Fibroblast of peridontal ligament (primary cell): Measurements from ENCODE around the gene ZNF837.
"Not testable (repeated sequence)": the region's sequence is repeated elsewhere in the genome, so short reads cannot be mapped to it uniquely, and the experiment has no call there.

ENCODE experiments used
- DNase-seq: peaks from one replicate; pipeline ENCODE4 v3.0.0-alpha.2; 2010; ENCODE audit errors: extremely low read depth

Gene ZNF837

GRCh38 chr19:58351558-58351878 is 29.3 kb downstream of the ZNF837 start:
- no peak for DNase-seq

DNA sequence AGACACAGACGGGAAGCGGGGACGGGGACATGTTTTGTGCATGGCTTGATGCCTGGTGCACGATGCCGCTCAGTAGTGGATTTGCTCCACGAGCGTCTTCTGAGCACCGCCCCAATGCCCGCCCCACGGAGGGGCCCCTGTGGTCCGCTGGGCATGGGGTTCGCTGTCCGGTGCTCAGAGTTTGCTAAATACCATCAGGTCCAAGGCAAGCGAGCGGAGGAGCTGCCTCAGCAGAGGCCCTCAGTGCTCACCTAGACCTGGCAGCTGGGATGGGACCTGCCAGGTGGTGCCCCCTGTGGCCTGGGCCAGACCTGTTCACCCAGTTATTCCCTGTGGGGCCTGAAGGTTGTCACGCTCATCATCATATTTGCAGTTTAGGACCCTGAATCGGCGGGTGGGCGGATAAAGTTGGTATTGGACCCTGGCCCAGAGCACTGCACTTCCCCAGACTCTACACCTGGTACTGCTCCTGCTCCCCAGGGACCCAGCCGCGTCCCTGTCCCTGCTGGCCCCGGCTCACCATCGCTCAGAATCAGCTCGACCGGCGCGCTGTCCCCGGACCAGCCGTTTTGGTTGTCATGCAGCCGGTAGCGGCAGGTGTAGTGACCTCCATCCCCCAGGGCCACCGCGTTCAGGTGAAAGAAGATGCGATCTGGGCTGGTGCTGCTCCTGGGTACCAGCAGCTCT is 29.8 kb downstream of the ZNF837 start:
- no peak for DNase-seq

DNA sequence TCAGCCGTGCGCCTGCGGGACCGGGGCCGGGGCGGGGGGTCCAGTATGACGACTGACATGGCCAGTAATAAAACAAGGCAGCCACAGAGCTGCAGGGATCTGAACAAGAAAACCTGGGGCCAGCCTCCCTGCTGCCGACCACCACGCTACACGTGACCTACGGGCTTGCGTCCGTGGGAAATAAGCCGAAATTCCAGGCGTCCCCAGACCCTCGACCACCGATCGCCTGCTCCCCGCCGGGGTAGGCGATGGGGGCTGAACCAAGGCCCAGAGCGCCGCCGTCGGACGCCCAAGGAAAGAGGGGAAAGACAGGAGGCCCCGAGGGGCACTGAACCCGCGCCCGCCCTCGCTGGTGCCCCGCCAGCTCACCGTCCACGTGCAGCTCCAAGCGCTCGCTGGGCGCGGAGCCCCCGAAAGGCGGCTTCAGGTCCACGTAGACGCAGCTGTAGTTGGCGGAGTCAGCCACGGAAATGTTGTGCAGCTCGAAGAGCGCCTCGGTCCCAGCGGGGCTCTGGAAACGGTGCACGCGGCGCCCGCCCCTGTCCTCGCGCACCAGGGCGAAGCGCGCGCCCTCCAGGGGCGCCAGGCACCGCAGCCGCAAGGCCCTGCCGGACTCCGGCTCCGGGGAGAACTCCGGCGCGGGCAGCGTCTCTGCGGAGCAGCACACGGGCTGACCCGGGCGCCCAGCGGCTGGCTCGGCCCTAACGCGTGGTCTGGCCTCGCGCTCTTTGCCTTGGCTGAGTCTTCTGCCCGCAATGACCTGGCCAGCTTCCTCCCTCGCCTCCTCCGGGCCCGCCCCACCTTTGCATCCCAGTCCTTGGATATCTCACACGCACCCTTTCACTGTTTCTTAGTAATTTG is 30.6 kb downstream of the ZNF837 start:
- DNase-seq: no peak

DNA sequence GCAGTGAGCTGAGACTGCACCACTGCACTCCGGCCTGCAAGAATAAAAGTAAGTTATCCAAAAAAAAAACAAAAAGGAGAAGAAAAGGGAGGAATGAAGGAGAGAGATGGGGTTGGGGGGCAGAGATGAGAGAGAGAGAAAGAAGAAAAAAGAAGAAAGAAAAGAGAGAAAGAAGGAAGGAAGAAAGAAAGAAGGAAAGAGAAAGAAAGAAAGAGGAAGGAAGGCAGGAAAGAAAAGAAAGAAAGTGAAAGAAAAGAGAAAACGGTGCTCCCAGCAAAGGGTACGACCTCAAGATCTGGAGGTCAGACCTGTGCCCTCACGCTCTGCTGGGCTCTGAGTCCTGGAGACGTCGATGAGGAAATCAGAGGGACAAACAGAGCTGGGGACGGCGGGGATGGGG is 31.2 kb downstream of the ZNF837 start:
- no peak for DNase-seq

GRCh38 chr19:58348080-58348479 is 32.8 kb downstream of the ZNF837 start:
- DNase-seq: not testable (repeated sequence)

DNA sequence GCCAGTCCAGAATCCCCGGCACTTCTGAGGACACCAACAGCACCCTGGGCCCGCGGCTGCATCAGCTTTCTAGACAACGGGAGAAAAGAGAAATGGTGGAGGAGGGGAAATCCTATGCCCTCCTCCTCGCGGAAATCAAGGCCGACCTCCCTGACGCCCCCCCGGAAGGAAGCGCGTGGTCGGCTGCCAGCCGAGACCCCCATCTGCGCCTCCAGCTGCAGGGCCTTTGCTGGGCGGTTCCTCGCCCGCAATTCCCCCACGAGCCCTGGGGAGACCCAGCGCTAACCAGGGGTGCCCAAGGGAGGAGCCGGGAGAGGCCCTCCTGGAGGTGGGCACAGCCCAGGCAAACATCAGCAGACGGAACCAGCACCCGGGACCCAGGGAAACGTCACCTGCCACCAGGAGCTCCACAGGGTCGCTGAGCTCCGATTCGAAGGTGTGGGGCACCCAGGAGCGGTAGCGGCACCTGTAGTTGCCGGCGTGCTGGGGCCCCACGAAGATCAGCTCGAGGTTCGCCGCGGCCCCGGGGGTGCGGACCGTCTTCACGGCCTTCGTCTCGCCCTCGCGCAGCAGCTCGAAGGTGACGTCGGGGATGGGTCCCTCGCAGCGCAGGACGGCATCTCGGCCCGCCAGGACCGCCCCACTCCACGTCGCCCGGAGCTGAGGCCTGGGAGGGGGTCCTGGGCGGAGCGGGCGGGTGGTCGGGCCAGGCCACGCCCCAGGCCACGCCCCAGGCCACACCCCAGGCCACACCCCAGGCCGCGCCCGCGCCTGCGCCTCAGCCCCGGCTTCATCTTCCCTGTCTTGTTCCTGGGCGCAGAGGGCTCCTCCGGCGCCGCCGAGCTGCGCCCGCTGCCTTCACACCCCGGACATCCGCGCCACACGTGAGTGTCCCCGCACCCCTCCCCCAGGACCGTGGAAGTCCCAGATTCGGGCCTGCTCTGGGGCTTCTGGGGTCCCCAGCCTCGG is 33.6 kb downstream of the ZNF837 start:
- peak; percentile 51 for DNase-seq

- DNase-seq: no peak
Measured at GRCh38 chr19:58345558-58345957, 35.3 kb downstream of the ZNF837 start.

- no peak for DNase-seq
Measured at GRCh38 chr19:58338825-58339558, 41.8 kb downstream of the ZNF837 start.

DNA sequence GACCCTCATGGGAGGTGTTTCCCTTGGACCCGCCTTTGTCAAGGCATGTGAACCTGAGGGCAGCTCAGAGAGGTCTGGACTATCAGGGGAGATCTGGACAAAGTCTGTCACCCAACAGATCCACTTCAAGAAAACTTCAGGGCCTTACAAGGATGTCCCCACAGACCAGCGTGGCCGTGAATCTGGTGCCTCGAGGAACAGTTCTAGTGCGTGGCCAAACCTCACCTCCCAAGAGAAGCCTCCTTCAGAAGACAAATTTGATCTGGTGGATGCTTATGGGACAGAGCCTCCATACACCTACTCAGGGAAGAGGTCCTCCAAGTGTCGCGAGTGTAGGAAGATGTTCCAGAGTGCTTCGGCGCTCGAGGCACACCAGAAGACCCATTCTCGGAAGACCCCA is 42.5 kb downstream of the ZNF837 start:
- no peak for DNase-seq

DNA sequence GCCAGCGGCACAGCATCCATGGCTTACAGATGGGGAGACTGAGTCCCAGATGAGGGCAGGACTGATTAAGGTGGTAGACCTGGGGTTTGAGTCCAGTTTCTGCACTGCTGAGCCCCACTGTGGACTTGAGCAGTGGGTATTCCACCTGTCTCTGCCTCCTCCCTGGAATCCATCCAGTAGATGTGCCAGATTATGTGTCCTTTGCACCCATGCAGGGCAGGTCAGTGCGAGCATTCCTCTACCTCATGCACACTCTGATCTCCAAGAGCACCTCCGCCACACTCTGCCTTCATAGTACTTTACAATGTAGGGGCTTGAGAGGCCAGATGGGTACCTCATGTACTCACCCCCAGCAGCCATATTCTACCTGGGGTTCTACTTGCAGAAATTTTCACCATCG is 44.0 kb downstream of the ZNF837 start:
- no peak for DNase-seq

GRCh38 chr19:58336216-58336615 is 44.6 kb downstream of the ZNF837 start:
- DNase-seq: no peak

DNA sequence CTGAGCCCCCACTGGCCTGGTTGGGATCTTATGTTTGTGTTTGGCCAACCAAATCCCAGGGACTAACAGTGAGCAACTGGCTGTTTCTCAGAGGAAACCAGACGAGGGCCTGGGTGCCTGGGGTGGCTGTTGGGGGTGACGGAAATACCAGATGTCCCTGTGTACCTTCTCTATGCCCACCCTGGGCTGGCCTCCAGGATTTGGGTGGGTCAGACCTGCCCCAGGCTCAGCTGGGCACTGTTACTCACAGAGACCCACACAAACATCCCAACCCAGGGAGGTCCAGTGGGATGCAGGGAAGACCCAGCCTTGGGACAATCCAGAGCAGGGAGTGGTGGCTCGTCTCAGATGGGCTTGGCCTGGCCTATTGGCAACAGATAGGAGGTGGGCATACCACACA is 45.2 kb downstream of the ZNF837 start:
- no peak for DNase-seq

DNA sequence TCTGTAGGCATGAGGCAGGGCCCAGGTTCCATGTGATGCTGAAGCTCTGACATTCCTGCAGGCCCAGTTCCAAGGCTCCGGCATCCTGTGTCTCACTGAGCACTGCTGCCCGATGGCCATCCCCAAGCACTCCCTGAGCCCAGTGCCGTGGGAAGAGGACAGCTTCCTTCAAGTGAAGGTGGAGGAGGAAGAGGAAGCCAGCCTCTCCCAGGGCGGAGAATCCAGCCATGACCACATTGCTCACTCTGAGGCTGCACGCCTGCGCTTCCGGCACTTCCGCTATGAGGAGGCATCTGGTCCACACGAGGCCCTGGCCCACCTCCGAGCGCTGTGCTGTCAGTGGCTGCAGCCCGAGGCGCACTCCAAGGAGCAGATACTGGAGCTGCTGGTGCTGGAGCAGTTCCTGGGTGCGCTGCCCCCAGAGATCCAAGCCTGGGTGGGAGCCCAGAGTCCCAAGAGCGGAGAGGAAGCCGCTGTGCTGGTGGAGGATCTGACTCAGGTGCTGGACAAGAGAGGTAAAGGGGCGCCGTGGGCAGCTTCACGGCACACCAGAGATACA is 46.1 kb downstream of the ZNF837 start:
- no peak for DNase-seq

GRCh38 chr19:58332697-58333096 is 48.1 kb downstream of the ZNF837 start:
- DNase-seq: no peak

DNA sequence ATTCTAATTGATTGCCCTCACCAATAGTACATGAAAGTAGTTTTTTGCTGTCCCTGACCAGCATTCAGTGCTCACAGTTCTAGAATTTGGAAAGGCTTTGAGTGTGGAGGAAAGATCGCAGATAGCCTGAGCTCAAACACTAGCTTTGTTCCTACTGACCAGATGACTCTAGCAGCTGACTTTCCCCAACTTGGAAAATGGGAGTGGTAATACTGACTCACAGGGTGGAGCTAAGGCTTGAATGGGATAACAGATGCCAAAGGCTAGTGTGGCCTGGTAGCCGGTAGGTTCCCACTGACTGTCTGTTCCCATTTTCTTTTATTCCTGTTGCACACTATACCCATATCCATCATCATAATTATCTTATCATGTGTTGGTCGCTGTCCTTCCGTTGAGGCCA is 50.4 kb downstream of the ZNF837 start:
- DNase-seq: peak; percentile 75

GRCh38 chr19:58328999-58329398 is 51.8 kb downstream of the ZNF837 start:
- no peak for DNase-seq

GRCh38 chr19:58326914-58327726 is 53.7 kb downstream of the ZNF837 start, which contains the start of gene ZSCAN22:
Gene ZSCAN22, plus strand, starts transcription at chr19:58326994. Its CDS starts 7,809 bp downstream, at chr19:58334803.
- peak; percentile 94 for DNase-seq

DNA sequence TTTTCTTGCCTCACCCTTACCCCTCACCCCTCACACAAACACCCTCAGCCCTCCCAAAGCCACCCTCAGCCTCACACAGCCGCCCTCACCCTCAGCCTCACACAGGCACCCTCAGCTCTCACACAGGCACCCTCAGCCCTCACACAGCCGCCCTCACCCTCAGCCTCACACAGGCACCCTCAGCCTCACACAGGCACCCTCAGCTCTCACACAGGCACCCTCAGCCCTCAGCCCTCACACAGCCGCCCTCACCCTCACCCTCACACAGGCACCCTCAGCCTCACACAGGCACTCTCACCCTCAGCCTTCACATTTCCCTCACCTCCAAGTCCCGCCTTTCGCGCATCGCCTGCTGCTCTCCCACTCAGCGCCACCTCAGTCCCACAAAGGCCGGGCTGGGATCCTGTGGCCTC is 54.3 kb downstream of the ZNF837 start:
- DNase-seq: no peak

DNA sequence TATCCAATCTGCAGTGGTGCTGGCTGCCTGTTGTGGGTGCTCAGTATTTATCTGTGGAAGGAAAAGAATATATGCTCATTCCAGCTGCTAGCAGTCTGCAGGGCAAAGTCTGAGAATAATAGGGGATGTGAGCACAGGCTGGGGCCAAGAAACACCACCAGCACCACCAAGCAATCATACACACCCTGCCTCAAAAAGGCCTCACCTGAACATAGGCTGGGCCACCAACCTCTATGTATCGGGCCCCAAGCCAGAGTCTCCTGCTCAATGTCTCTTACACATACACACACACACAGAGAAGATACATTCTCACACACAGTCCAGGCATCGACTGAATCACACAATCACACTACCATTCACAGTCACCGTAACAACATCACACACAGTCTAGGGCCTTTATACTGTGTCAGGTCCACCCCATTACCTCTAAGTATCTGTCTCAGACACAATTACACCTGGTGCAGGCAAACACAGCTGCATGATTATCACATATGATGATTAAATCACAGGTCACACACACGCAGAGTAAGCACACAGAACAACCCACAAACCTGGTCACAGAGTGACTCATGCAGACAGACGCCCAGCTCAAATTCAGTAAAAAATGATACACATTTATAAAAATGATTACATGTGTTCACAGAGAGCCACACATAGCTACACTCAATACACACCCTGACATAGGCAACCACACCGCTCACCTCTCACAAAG is 55.4 kb downstream of the ZNF837 start:
- no peak for DNase-seq

DNA sequence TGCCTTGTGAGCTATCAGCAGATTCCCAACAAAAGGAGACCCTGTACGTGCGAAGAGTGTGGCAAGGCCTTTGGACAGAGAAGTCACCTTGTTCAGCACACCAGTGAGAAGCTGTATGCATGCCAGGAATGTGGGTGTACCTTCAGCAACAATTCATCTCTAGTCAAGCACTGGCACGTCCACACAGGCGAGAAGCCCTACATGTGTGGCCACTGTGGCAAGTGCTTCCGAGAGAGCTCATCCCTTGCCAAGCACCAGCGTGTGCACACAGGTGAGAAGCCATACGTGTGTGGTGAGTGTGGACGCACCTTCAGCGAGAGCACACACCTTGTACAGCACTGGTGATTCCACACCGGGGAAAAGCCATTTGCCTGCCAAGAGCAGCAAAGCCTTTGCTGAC is 61.6 kb downstream of the ZNF837 start:
- DNase-seq: no peak
